Body of pancreas (tissue), 4 donors: ENCODE measurements around the gene HOXA11.

Experiments used
- POLR2A ChIP-seq, 3 donors: fragments of 450-650 bp; IDR thresholded peaks; one replicate each; pipeline ENCODE4 v1.6.1; 2016; ENCODE audit warnings: antibody characterized with exemption in 3 of 3, mild to moderate bottlenecking in 2 of 3
- TF ChIP-seq, protein P1 (sequence below), 7 experiments: fragments of 450-650 bp in 4 of 7; fragments of 200-600 bp in 3 of 7; sonication (generic) in 3 of 7; IDR thresholded peaks; one replicate each; pipeline ENCODE4 v1.5.1; 2016 to 2019; ENCODE audit warnings: antibody characterized with exemption in 7 of 7

DNA sequence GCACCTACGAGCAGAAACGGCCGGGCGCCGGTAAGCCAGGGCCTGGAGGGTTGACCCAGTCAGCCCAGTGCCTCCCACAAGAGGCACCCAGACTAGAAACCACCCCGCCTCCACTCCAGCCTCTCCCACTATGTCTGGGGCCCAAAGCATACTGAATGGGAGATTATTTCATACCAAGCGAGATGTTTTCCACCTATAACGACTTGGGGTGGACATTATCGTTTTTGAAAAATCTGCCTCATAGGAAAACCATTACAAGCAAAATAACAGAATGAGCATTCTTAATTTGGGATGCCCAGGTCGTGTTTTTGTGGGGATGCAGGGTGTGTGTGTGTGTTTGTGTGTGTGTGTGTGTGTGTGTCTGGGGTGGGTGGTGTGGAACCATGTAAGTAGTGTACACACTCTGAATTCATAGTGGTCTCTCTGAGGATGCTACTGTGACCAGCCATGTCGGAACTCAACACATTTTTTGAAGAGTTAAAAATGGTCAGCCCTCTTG, 39.1 kb downstream of the HOXA11 start:
- TF ChIP-seq POLR2A (IDR thresholded peaks at IDR 0.05), result no peak
- TF ChIP-seq, protein P1, sequence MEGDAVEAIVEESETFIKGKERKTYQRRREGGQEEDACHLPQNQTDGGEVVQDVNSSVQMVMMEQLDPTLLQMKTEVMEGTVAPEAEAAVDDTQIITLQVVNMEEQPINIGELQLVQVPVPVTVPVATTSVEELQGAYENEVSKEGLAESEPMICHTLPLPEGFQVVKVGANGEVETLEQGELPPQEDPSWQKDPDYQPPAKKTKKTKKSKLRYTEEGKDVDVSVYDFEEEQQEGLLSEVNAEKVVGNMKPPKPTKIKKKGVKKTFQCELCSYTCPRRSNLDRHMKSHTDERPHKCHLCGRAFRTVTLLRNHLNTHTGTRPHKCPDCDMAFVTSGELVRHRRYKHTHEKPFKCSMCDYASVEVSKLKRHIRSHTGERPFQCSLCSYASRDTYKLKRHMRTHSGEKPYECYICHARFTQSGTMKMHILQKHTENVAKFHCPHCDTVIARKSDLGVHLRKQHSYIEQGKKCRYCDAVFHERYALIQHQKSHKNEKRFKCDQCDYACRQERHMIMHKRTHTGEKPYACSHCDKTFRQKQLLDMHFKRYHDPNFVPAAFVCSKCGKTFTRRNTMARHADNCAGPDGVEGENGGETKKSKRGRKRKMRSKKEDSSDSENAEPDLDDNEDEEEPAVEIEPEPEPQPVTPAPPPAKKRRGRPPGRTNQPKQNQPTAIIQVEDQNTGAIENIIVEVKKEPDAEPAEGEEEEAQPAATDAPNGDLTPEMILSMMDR (IDR thresholded peaks at IDR 0.05), result no peak
